Measurements from ENCODE around the gene TACC3.

- TF ChIP-seq CTCF (tag by site-specific recombination; IDR thresholded peaks at IDR 0.05) (no peak), SP2 (tag by site-specific recombination; IDR thresholded peaks at IDR 0.05) (no peak), ZNF747 (tag by site-specific recombination; IDR thresholded peaks at IDR 0.05) (no peak), KLF10 (tag by site-specific recombination; IDR thresholded peaks at IDR 0.05) (no peak), ZBTB1 (tag by site-specific recombination; IDR thresholded peaks at IDR 0.05) (no peak), KLF17 (tag by site-specific recombination; IDR thresholded peaks at IDR 0.05) (no peak), ZNF488 (tag by site-specific recombination; IDR thresholded peaks at IDR 0.05) (no peak)
Observed at GRCh38 chr4:1691737-1692373, 29.5 kb upstream of the TACC3 start.

Data from HEK293 (cell line).